ENCODE results near the gene TBL3.

GRCh38 chr16:2024032-2024420, 52.2 kb downstream of the TBL3 start:
- TF ChIP-seq SNAI2 (CRISPR knock-in tag; IDR thresholded peaks at IDR 0.05), result no peak
- no peak for TF ChIP-seq ZFP30 (CRISPR knock-in tag; IDR thresholded peaks at IDR 0.05)
- no peak for TF ChIP-seq ARNTL (CRISPR knock-in tag; IDR thresholded peaks at IDR 0.05; ENCODE audit: borderline replicate concordance, low read depth)
- TF ChIP-seq PATZ1 (CRISPR knock-in tag; IDR thresholded peaks at IDR 0.05; ENCODE audit: borderline replicate concordance), result no peak
- TF ChIP-seq GLIS3 (CRISPR knock-in tag; IDR thresholded peaks at IDR 0.05), result no peak

Measured in SK-N-SH treated with all-trans-retinoic acid at 6 μM for 48 hours (cell line).